BLaER1 treated with 17β-estradiol and CSF1 and Interleukin-3, amounts not matched to agents 10 nM and 100 nM (cell line): ENCODE data around the gene ADIPOR2.

Experiments used
- H3K27ac ChIP-seq, 11 experiments: shearing (Covaris generic); formaldehyde crosslinking; 2 replicates each; pipeline ENCODE4 v1.8.1; 2022
- H3K27me3 ChIP-seq, 11 experiments: shearing (Covaris generic); formaldehyde crosslinking; 2 replicates each; pipeline ENCODE4 v1.8.1; 2022
- H3K36me3 ChIP-seq, 11 experiments: shearing (Covaris generic); formaldehyde crosslinking; 2 replicates each; pipeline ENCODE4 v1.8.1; 2022
- H3K4me1 ChIP-seq, 10 experiments: shearing (Covaris generic); formaldehyde crosslinking; 2 replicates each; pipeline ENCODE4 v1.8.1; 2022
- H3K4me2 ChIP-seq, 11 experiments: shearing (Covaris generic); formaldehyde crosslinking; 2 replicates each; pipeline ENCODE4 v1.8.1; 2022
- H3K4me3 ChIP-seq, 10 experiments: shearing (Covaris generic); formaldehyde crosslinking; 2 replicates each; pipeline ENCODE4 v1.8.1; 2022
- H3K9ac ChIP-seq, 11 experiments: shearing (Covaris generic); formaldehyde crosslinking; 2 replicates each; pipeline ENCODE4 v1.8.1; 2022
- H3K9me3 ChIP-seq, 11 experiments: shearing (Covaris generic); formaldehyde crosslinking; replicated peaks in 1 of 11; 2 replicates each; pipeline ENCODE4 v1.8.1; 2022
- H4K20me1 ChIP-seq, 11 experiments: shearing (Covaris generic); formaldehyde crosslinking; 2 replicates each; pipeline ENCODE4 v1.8.1; 2022
- Cebpa-rat ChIP-seq, 11 experiments: shearing (Covaris generic); IDR thresholded peaks; 2 replicates each; pipeline ENCODE4 v1.8.1; 2022

The ADIPOR2 gene

GRCh38 chr12:1690578-1691122, at the start of gene ADIPOR2:
Gene ADIPOR2, plus strand, starts transcription at chr12:1691070. Its CDS starts 63,274 bp downstream, at chr12:1754344.
- H4K20me1 ChIP-seq, result peaks cover 36 to 46% (median 45%) of the 10 kb centered on the region in 11 experiments; a peak in 21 of 22 replicates
- peak within 1 kb of the TSS; percentile 91 to 99 (median 96) for H3K27ac ChIP-seq
- peak within 1 kb of the TSS; percentile 95 to 99 (median 97) for H3K9ac ChIP-seq
- H3K4me2 ChIP-seq, result peak within 1 kb of the TSS; percentile 81 to 94 (median 88)
- H3K9me3 ChIP-seq, result no peaks in the 10 kb centered on the region
- H3K36me3 ChIP-seq, result peaks cover 0 to 24% (median 16%) of the 10 kb centered on the region in 11 experiments; a peak in 14 of 22 replicates
- no peaks in the 10 kb centered on the region for H3K27me3 ChIP-seq
- peaks cover 35 to 58% (median 46%) of the 10 kb centered on the region in 10 experiments for H3K4me1 ChIP-seq
- no peak for TF ChIP-seq Cebpa-rat (IDR thresholded peaks at IDR 0.05)
- peak within 1 kb of the TSS; percentile 81 to 99 (median 94) for H3K4me3 ChIP-seq

- H3K36me3 ChIP-seq, result no peaks in the 10 kb centered on the region
- no peak overlapping the region for H3K4me2 ChIP-seq
- H3K9me3 ChIP-seq, result no peaks in the 10 kb centered on the region
- H3K9ac ChIP-seq, result no peak overlapping the region
- no peak overlapping the region for H3K27ac ChIP-seq
- H3K4me1 ChIP-seq, result peaks cover 10 to 37% (median 28%) of the 10 kb centered on the region in 10 experiments
- no peaks in the 10 kb centered on the region for H3K27me3 ChIP-seq
- no peak for TF ChIP-seq Cebpa-rat (IDR thresholded peaks at IDR 0.05)
- no peaks in the 10 kb centered on the region for H4K20me1 ChIP-seq
- no peak overlapping the region for H3K4me3 ChIP-seq
Measured at GRCh38 chr12:1642513-1642912, 48.4 kb upstream of the ADIPOR2 start.

GRCh38 chr12:1643043-1643442, 47.8 kb upstream of the ADIPOR2 start:
- Histone ChIP-seq H3K27ac (no peak overlapping the region), H3K9me3 (no peaks in the 10 kb centered on the region), H4K20me1 (no peaks in the 10 kb centered on the region), H3K9ac (no peak overlapping the region), H3K4me3 (no peak overlapping the region), H3K4me2 (no peak overlapping the region), H3K4me1 (peaks cover 10 to 37% (median 29%) of the 10 kb centered on the region in 10 experiments), H3K27me3 (no peaks in the 10 kb centered on the region), H3K36me3 (no peaks in the 10 kb centered on the region)
- TF ChIP-seq Cebpa-rat (IDR thresholded peaks at IDR 0.05), result no peak

- Histone ChIP-seq H3K4me1 (peaks cover 10 to 37% (median 29%) of the 10 kb centered on the region in 10 experiments), H3K36me3 (no peaks in the 10 kb centered on the region), H3K27ac (no peak overlapping the region), H3K27me3 (no peaks in the 10 kb centered on the region), H3K4me2 (peak overlapping the region in 3 of 11 experiments; percentile 50 to 60 (median 50); a peak in 4 of 22 replicates), H3K9ac (no peak overlapping the region), H3K4me3 (no peak overlapping the region), H3K9me3 (no peaks in the 10 kb centered on the region), H4K20me1 (no peaks in the 10 kb centered on the region)
- no peak for TF ChIP-seq Cebpa-rat (IDR thresholded peaks at IDR 0.05)
Measured at GRCh38 chr12:1643905-1644533, 46.9 kb upstream of the ADIPOR2 start.

GRCh38 chr12:1644534-1645438, 46.1 kb upstream of the ADIPOR2 start:
- Histone ChIP-seq H3K4me2 (peak overlapping the region in 9 of 11 experiments; percentile 9 to 60 (median 33); a peak in 16 of 22 replicates), H3K27me3 (no peaks in the 10 kb centered on the region), H3K4me3 (no peak overlapping the region), H3K27ac (no peak overlapping the region; a peak in 1 of 22 replicates), H3K4me1 (peaks cover 10 to 37% (median 29%) of the 10 kb centered on the region in 10 experiments), H3K36me3 (no peaks in the 10 kb centered on the region), H4K20me1 (no peaks in the 10 kb centered on the region), H3K9me3 (no peaks in the 10 kb centered on the region), H3K9ac (no peak overlapping the region)
- peak in 1 of 11 experiments; percentile 60; a peak in 2 of 22 replicates for TF ChIP-seq Cebpa-rat (IDR thresholded peaks at IDR 0.05)

GRCh38 chr12:1645819-1646218, 45.1 kb upstream of the ADIPOR2 start:
- H3K4me2 ChIP-seq, result peak overlapping the region in 10 of 11 experiments; percentile 2 to 60 (median 33); a peak in 16 of 22 replicates
- no peaks in the 10 kb centered on the region for H3K9me3 ChIP-seq
- H3K27me3 ChIP-seq, result no peaks in the 10 kb centered on the region
- peaks cover 10 to 37% (median 29%) of the 10 kb centered on the region in 10 experiments for H3K4me1 ChIP-seq
- H4K20me1 ChIP-seq, result no peaks in the 10 kb centered on the region
- TF ChIP-seq Cebpa-rat (IDR thresholded peaks at IDR 0.05), result no peak
- no peak overlapping the region for H3K9ac ChIP-seq
- no peak overlapping the region for H3K27ac ChIP-seq
- no peaks in the 10 kb centered on the region for H3K36me3 ChIP-seq
- H3K4me3 ChIP-seq, result no peak overlapping the region

- Histone ChIP-seq H3K4me2 (peak overlapping the region; percentile 4 to 66 (median 50)), H3K9ac (peak overlapping the region in 3 of 11 experiments; percentile 1 to 40 (median 39); a peak in 1 of 22 replicates), H4K20me1 (no peaks in the 10 kb centered on the region), H3K4me3 (no peak overlapping the region), H3K4me1 (peaks cover 10 to 32% (median 28%) of the 10 kb centered on the region in 10 experiments), H3K36me3 (no peaks in the 10 kb centered on the region), H3K27ac (no peak overlapping the region), H3K9me3 (no peaks in the 10 kb centered on the region), H3K27me3 (no peaks in the 10 kb centered on the region)
- TF ChIP-seq Cebpa-rat (IDR thresholded peaks at IDR 0.05), result no peak
Measured at GRCh38 chr12:1646569-1647284, 44.1 kb upstream of the ADIPOR2 start.

- Histone ChIP-seq H3K27ac (no peak overlapping the region), H3K4me1 (peaks cover 10 to 32% (median 28%) of the 10 kb centered on the region in 10 experiments), H3K9ac (peak overlapping the region in 3 of 11 experiments; percentile 1 to 40 (median 39); a peak in 1 of 22 replicates), H4K20me1 (no peaks in the 10 kb centered on the region), H3K27me3 (no peaks in the 10 kb centered on the region), H3K4me3 (no peak overlapping the region), H3K4me2 (peak overlapping the region; percentile 4 to 66 (median 50)), H3K36me3 (no peaks in the 10 kb centered on the region), H3K9me3 (no peaks in the 10 kb centered on the region)
- TF ChIP-seq Cebpa-rat (IDR thresholded peaks at IDR 0.05), result no peak
Measured at GRCh38 chr12:1647285-1647669, 43.6 kb upstream of the ADIPOR2 start.
